C4-2B (cell line): Measurements from ENCODE around the gene PLPP4.

Experiments used
- CTCF ChIP-seq: fragments of 450-650 bp; conservative IDR thresholded peaks from 2 replicates; pipeline ENCODE4 v1.5.1; 2017; ENCODE audit warnings: mild to moderate bottlenecking
- ZFX ChIP-seq: fragments of 450-650 bp; IDR thresholded peaks from 2 replicates; pipeline ENCODE4 v1.6.1; 2017

DNA sequence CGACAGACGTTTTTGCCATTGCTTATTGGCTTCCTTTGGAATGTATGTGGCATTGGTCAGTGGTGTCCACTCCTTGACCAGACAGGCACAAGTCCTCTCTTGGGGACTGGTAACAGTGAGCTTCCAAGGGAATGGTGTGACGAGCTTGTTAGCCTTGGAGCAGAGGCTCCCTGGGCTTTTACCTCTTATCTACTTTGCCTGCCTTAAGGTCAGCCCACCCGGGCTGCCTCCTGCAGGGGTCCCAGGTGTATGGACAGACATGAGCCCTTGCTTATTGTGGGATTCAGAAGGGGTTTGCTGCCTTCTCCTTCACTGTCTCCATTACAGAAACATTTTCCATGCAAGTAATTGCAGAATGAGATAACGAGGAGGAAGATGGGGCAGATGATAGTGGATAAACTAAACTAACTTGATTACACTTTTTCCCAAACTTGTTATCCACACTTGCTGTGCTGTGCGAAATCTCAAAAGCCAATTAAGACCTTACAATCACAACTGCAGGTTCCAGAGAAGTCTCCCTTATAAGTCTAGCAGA lies 29.7 kb downstream of the PLPP4 start:
- TF ChIP-seq CTCF, result no peak
- TF ChIP-seq ZFX, result no peak
